Measurements from ENCODE around the gene SMYD3.

Gene SMYD3

GRCh38 chr1:246179401-246179800 lies 327.7 kb downstream of the SMYD3 start:
- H2BK120ac ChIP-seq (ENCODE audit: low read depth, low read length): no peak overlapping the region
- peaks cover 3% of the 10 kb centered on the region for H3K4me1 ChIP-seq (ENCODE audit: control insufficient read depth, insufficient read depth, low read depth, low read length)
- H3K14ac ChIP-seq (ENCODE audit: low read length in 2 of 2): no peak overlapping the region
- no peak overlapping the region for H2BK15ac ChIP-seq (ENCODE audit: low read depth, poor library complexity, severe bottlenecking)
- H4K8ac ChIP-seq (ENCODE audit: low read length): no peak overlapping the region
- no peaks in the 10 kb centered on the region for H3K27me3 ChIP-seq (ENCODE audit: control insufficient read depth in 1 of 2, insufficient read depth in 1 of 2, low read length in 2 of 2)
- no peak overlapping the region for H3K4ac ChIP-seq (ENCODE audit: low read depth in 1 of 2, low read length in 2 of 2)
- no peak overlapping the region for H3K27ac ChIP-seq (ENCODE audit: low read length, poor library complexity, severe bottlenecking)
- WGBS: no CpG with 5 or more reads among the region's 1 CpG
- H3K4me2 ChIP-seq (ENCODE audit: low read length, poor library complexity, severe bottlenecking): no peak overlapping the region
- H3K9ac ChIP-seq (ENCODE audit: low read length): no peak overlapping the region
- H2BK12ac ChIP-seq (ENCODE audit: low read length in 2 of 2): no peak overlapping the region
- no peaks in the 10 kb centered on the region for H3K9me3 ChIP-seq (ENCODE audit: control insufficient read depth, low read length)
- H2AK5ac ChIP-seq (ENCODE audit: low read length, severe bottlenecking): no peak overlapping the region
- H2BK5ac ChIP-seq (ENCODE audit: low read depth, low read length, poor library complexity, severe bottlenecking): no peak overlapping the region
- H3K18ac ChIP-seq (ENCODE audit: low read depth in 1 of 2, low read length in 2 of 2): peak overlapping the region in 1 of 2 experiments; percentile 60
- H4K91ac ChIP-seq (ENCODE audit: low read length): no peak overlapping the region
- no peak overlapping the region for H2AFZ ChIP-seq (ENCODE audit: low read depth, low read length)
- peaks cover 0 to 6% of the 10 kb centered on the region in 2 experiments for H3K36me3 ChIP-seq (ENCODE audit: control insufficient read depth in 1 of 2, insufficient read depth in 2 of 2, low read depth in 1 of 2, low read length in 2 of 2)
- H3K79me1 ChIP-seq (replicated peaks; ENCODE audit: low read length, poor library complexity, severe bottlenecking): peaks cover 2% of the 10 kb centered on the region
- no peak for DNase-seq
- H3K4me3 ChIP-seq (ENCODE audit: insufficient read depth in 1 of 2, low read depth in 1 of 2, low read length in 2 of 2): no peak overlapping the region
- no peak overlapping the region for H3K23ac ChIP-seq (ENCODE audit: low read length in 2 of 2)

GRCh38 chr1:246178717-246179311 lies 328.3 kb downstream of the SMYD3 start:
- H3K36me3 ChIP-seq (ENCODE audit: control insufficient read depth in 1 of 2, insufficient read depth in 2 of 2, low read depth in 1 of 2, low read length in 2 of 2): peaks cover 0 to 6% of the 10 kb centered on the region in 2 experiments
- H3K4me2 ChIP-seq (ENCODE audit: low read length, poor library complexity, severe bottlenecking): no peak overlapping the region
- H2BK12ac ChIP-seq (ENCODE audit: low read length in 2 of 2): no peak overlapping the region

GRCh38 chr1:246176126-246177024 lies 330.7 kb downstream of the SMYD3 start:
- Histone ChIP-seq H2BK120ac (ENCODE audit: low read depth, low read length) (no peak overlapping the region), H3K18ac (ENCODE audit: low read depth in 1 of 2, low read length in 2 of 2) (peak overlapping the region in 1 of 2 experiments; percentile 37), H3K27me3 (ENCODE audit: control insufficient read depth in 1 of 2, insufficient read depth in 1 of 2, low read length in 2 of 2) (no peaks in the 10 kb centered on the region), H2BK5ac (ENCODE audit: low read depth, low read length, poor library complexity, severe bottlenecking) (no peak overlapping the region), H3K9ac (ENCODE audit: low read length) (no peak overlapping the region), H3K4ac (ENCODE audit: low read depth in 1 of 2, low read length in 2 of 2) (no peak overlapping the region), H3K4me1 (ENCODE audit: control insufficient read depth, insufficient read depth, low read depth, low read length) (peaks cover 3% of the 10 kb centered on the region), H3K79me1 (replicated peaks; ENCODE audit: low read length, poor library complexity, severe bottlenecking) (peaks cover 5% of the 10 kb centered on the region), H2BK12ac (ENCODE audit: low read length in 2 of 2) (peak overlapping the region; percentile 80 to 86), H2BK15ac (ENCODE audit: low read depth, poor library complexity, severe bottlenecking) (no peak overlapping the region), H3K23ac (ENCODE audit: low read length in 2 of 2) (no peak overlapping the region), H2AFZ (ENCODE audit: low read depth, low read length) (no peak overlapping the region), H3K4me2 (ENCODE audit: low read length, poor library complexity, severe bottlenecking) (no peak overlapping the region), H3K4me3 (ENCODE audit: insufficient read depth in 1 of 2, low read depth in 1 of 2, low read length in 2 of 2) (no peak overlapping the region), H3K9me3 (ENCODE audit: control insufficient read depth, low read length) (no peaks in the 10 kb centered on the region), H2AK5ac (ENCODE audit: low read length, severe bottlenecking) (no peak overlapping the region), H3K27ac (ENCODE audit: low read length, poor library complexity, severe bottlenecking) (no peak overlapping the region), H4K91ac (ENCODE audit: low read length) (peak overlapping the region; percentile 3), H3K36me3 (ENCODE audit: control insufficient read depth in 1 of 2, insufficient read depth in 2 of 2, low read depth in 1 of 2, low read length in 2 of 2) (peaks cover 0 to 6% of the 10 kb centered on the region in 2 experiments), H3K14ac (ENCODE audit: low read length in 2 of 2) (no peak overlapping the region), H4K8ac (ENCODE audit: low read length) (peak overlapping the region; percentile 28)
- DNase-seq: peak; percentile 61
- 83% methylated on average over 10 of the region's 11 CpGs for WGBS

More at GRCh38 chr1:246178717-246179311, 328.3 kb downstream of the SMYD3 start:
- peaks cover under 1% of the 10 kb centered on the region for H3K79me1 ChIP-seq (replicated peaks; ENCODE audit: low read length, poor library complexity, severe bottlenecking)
- no peak overlapping the region for H2BK5ac ChIP-seq (ENCODE audit: low read depth, low read length, poor library complexity, severe bottlenecking)
- no peak overlapping the region for H3K14ac ChIP-seq (ENCODE audit: low read length in 2 of 2)
- no peak overlapping the region for H3K4me3 ChIP-seq (ENCODE audit: insufficient read depth in 1 of 2, low read depth in 1 of 2, low read length in 2 of 2)
- no peak overlapping the region for H2BK120ac ChIP-seq (ENCODE audit: low read depth, low read length)
- H3K4ac ChIP-seq (ENCODE audit: low read depth in 1 of 2, low read length in 2 of 2): peak overlapping the region in 1 of 2 experiments; percentile 41
- no peak overlapping the region for H3K27ac ChIP-seq (ENCODE audit: low read length, poor library complexity, severe bottlenecking)
- H3K18ac ChIP-seq (ENCODE audit: low read depth in 1 of 2, low read length in 2 of 2): no peak overlapping the region
- H3K27me3 ChIP-seq (ENCODE audit: control insufficient read depth in 1 of 2, insufficient read depth in 1 of 2, low read length in 2 of 2): no peaks in the 10 kb centered on the region
- no peak overlapping the region for H3K9ac ChIP-seq (ENCODE audit: low read length)
- no peaks in the 10 kb centered on the region for H3K9me3 ChIP-seq (ENCODE audit: control insufficient read depth, low read length)
- H2AFZ ChIP-seq (ENCODE audit: low read depth, low read length): no peak overlapping the region
- no peak overlapping the region for H3K23ac ChIP-seq (ENCODE audit: low read length in 2 of 2)
- H2AK5ac ChIP-seq (ENCODE audit: low read length, severe bottlenecking): no peak overlapping the region
- DNase-seq: peak; percentile 68
- no peak overlapping the region for H4K8ac ChIP-seq (ENCODE audit: low read length)
- H4K91ac ChIP-seq (ENCODE audit: low read length): no peak overlapping the region
- H3K4me1 ChIP-seq (ENCODE audit: control insufficient read depth, insufficient read depth, low read depth, low read length): peaks cover 3% of the 10 kb centered on the region
- WGBS: 26% methylated on average over 5 of the region's 6 CpGs
- no peak overlapping the region for H2BK15ac ChIP-seq (ENCODE audit: low read depth, poor library complexity, severe bottlenecking)

GRCh38 chr1:246170574-246171261 lies 336.4 kb downstream of the SMYD3 start:
- no peak overlapping the region for H3K4me3 ChIP-seq (ENCODE audit: insufficient read depth in 1 of 2, low read depth in 1 of 2, low read length in 2 of 2)
- WGBS: 98% methylated on average over 7 of the region's 8 CpGs
- no peak overlapping the region for H2BK12ac ChIP-seq (ENCODE audit: low read length in 2 of 2)
- H3K79me1 ChIP-seq (replicated peaks; ENCODE audit: low read length, poor library complexity, severe bottlenecking): peaks cover 6% of the 10 kb centered on the region
- H3K14ac ChIP-seq (ENCODE audit: low read length in 2 of 2): no peak overlapping the region
- H3K36me3 ChIP-seq (ENCODE audit: control insufficient read depth in 1 of 2, insufficient read depth in 2 of 2, low read depth in 1 of 2, low read length in 2 of 2): no peaks in the 10 kb centered on the region
- no peak overlapping the region for H2BK15ac ChIP-seq (ENCODE audit: low read depth, poor library complexity, severe bottlenecking)
- H2AK5ac ChIP-seq (ENCODE audit: low read length, severe bottlenecking): no peak overlapping the region
- H3K9ac ChIP-seq (ENCODE audit: low read length): no peak overlapping the region
- H3K27ac ChIP-seq (ENCODE audit: low read length, poor library complexity, severe bottlenecking): no peak overlapping the region
- no peak overlapping the region for H3K4me2 ChIP-seq (ENCODE audit: low read length, poor library complexity, severe bottlenecking)
- no peak overlapping the region for H3K23ac ChIP-seq (ENCODE audit: low read length in 2 of 2)
- DNase-seq: no peak
- H2BK5ac ChIP-seq (ENCODE audit: low read depth, low read length, poor library complexity, severe bottlenecking): no peak overlapping the region
- no peak overlapping the region for H4K8ac ChIP-seq (ENCODE audit: low read length)
- H3K9me3 ChIP-seq (ENCODE audit: control insufficient read depth, low read length): no peaks in the 10 kb centered on the region
- H4K91ac ChIP-seq (ENCODE audit: low read length): no peak overlapping the region
- no peak overlapping the region for H2AFZ ChIP-seq (ENCODE audit: low read depth, low read length)
- H2BK120ac ChIP-seq (ENCODE audit: low read depth, low read length): no peak overlapping the region
- no peaks in the 10 kb centered on the region for H3K4me1 ChIP-seq (ENCODE audit: control insufficient read depth, insufficient read depth, low read depth, low read length)
- H3K27me3 ChIP-seq (ENCODE audit: control insufficient read depth in 1 of 2, insufficient read depth in 1 of 2, low read length in 2 of 2): no peaks in the 10 kb centered on the region
- H3K4ac ChIP-seq (ENCODE audit: low read depth in 1 of 2, low read length in 2 of 2): no peak overlapping the region
- H3K18ac ChIP-seq (ENCODE audit: low read depth in 1 of 2, low read length in 2 of 2): no peak overlapping the region
